ENCODE results near the gene ANKRD11.
"Not testable (repeated sequence)": the region's sequence is repeated elsewhere in the genome, so short reads cannot be mapped to it uniquely, and the experiment has no call there.

Gene ANKRD11

GRCh38 chr16:89334050-89334449 lies 156.3 kb downstream of the ANKRD11 start:
- DNase-seq (ENCODE audit: low read depth in 4 of 4, low spot score in 1 of 4), result no peak

- not testable (repeated sequence) for DNase-seq (ENCODE audit: low read depth in 4 of 4, low spot score in 1 of 4)
Measured at GRCh38 chr16:89333401-89334001, 156.9 kb downstream of the ANKRD11 start.

DNA sequence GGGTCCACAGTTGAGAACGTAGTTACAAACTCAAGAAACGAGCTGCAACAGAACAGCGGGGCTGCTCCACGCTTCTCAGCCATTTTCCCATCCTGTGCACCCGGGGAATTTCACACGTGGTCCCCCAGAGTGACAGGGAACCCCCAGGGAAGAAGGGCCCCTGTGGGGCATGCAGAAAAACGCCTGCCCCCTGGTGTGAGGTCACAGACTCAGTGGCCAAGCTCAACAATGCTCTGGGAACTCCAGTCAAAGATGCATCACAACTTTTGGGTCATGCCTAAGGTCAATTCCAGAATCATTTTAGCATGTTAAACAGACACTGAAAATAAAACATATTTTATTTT lies 157.5 kb downstream of the ANKRD11 start:
- DNase-seq (ENCODE audit: low read depth in 4 of 4, low spot score in 1 of 4), result no peak

- DNase-seq (ENCODE audit: low read depth in 4 of 4, low spot score in 1 of 4), result no peak
Measured at GRCh38 chr16:89332243-89332901, 158.0 kb downstream of the ANKRD11 start.

- no peak for DNase-seq (ENCODE audit: low read depth in 4 of 4, low spot score in 1 of 4)
Measured at GRCh38 chr16:89331371-89332109, 158.8 kb downstream of the ANKRD11 start.

DNA sequence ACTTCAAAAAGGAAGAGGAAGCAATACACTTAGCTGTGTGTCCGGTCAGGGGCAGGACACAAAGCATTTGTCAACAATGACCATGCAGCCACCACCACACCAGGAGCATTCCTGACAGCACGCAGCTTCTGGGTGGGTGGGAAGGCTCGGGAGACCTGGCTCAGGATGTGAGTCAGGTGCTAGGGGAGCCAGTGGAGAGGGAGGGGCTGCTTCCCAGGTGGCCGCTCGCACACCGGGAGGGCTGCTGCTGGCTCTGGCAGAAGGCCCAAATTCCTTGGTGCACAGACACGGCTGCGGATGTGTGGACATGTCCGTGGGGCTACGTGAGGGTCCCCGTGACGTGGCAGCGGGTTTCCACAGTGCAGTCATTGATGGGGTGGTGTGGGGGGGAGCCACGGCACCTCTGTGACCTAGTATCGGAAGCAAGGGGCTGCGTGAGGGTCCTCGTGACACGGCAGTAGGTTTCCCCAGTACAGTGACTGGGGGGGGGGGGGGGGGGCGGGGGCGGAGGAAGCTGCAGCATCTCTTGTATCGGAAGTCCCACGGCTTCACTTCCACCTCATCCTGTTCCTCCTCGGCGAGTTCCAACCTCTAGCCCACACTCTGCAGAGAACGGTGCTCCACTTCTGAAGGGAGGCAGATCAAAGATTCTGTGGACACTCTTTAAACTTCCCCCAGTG lies 160.0 kb downstream of the ANKRD11 start:
- DNase-seq (ENCODE audit: low read depth in 4 of 4, low spot score in 1 of 4), result no peak

DNA sequence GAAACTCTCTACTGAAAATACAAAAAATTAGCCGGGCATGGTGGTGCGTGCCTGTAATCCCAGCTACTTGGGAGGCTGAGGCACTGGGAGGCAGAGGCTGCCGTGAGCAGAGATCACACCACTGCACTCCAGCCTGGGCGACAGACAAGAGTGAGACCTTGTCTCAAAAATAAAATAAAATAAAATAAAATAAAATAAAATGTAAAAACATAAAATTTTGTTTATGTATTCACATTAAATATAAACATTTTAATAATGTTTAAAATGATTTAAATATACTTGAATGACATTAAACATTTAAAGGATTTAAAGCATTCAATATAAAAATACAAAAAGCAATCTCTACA lies 160.6 kb downstream of the ANKRD11 start:
- DNase-seq (ENCODE audit: low read depth in 4 of 4, low spot score in 1 of 4), result not testable (repeated sequence)

- DNase-seq (ENCODE audit: low read depth in 4 of 4, low spot score in 1 of 4), result not testable (repeated sequence)
Measured at GRCh38 chr16:89328412-89329400, 161.7 kb downstream of the ANKRD11 start.

DNA sequence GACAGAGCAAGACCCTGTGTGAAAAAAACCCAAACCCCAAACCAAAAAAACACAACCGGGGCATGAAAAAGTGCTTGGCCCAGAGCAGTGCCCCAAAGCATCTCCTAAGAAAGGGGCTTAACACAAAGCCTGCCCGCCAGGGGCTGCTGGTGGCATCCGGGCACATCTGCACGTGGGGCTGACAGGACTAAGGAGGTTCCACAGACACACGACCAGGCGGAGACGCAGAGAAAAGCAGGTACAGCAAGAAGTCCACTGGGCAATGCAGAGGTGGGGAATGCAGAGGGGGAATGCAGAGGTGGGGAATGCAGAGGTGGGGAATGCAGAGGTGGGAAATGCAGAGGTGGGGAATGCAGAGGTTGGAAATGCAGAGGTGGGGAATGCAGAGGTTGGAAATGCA lies 163.6 kb downstream of the ANKRD11 start:
- DNase-seq (ENCODE audit: low read depth in 4 of 4, low spot score in 1 of 4), result no peak

GRCh38 chr16:89325861-89326471 lies 164.4 kb downstream of the ANKRD11 start:
- DNase-seq (ENCODE audit: low read depth in 4 of 4, low spot score in 1 of 4), result no peak

DNA sequence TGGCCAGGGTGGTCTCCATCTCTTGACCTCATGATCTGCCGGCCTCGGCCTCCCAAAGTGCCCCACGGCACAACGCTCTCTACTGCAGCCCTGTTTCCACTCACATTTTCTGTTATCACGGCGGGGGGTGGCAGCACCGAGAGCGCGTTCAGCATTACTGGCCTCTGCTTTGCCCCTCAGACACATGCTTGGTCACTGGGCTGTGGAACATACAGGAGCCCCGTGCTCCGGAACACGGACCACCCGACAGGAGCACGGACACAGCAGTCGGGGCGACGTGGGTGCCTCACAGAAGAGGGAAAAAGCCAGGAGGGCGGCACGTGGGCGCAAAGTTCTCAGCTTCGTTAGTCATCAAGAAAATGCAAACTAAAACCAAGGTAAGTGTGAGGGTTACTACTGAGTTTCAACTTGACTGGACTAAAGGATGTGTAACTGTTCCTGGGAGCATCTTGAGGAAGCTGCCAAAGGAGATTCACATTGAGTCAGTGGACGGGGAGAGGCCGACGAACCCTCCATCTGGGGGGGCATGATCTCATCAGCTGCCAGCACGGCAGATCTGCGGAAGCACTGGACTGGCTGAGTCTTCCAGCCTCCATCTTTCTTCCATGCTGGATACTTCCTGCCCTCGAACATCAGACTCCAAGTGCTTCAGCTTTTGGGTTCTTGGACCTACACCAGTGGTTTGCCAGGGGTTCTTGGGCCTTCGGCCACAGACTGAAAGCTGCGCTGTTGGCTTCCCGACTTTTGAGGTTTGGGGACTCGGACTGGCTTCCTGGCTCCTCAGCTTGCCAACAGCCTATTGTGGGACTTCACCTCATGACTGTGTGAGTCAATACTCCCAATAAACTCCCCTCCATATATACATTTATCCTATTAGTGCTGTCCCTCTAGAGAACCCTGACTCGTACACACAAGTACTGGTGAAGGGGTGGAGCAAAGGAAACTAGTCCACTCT lies 166.0 kb downstream of the ANKRD11 start:
- peak; percentile 41 to 71 (median 50) for DNase-seq (ENCODE audit: low read depth in 4 of 4, low spot score in 1 of 4)

DNA sequence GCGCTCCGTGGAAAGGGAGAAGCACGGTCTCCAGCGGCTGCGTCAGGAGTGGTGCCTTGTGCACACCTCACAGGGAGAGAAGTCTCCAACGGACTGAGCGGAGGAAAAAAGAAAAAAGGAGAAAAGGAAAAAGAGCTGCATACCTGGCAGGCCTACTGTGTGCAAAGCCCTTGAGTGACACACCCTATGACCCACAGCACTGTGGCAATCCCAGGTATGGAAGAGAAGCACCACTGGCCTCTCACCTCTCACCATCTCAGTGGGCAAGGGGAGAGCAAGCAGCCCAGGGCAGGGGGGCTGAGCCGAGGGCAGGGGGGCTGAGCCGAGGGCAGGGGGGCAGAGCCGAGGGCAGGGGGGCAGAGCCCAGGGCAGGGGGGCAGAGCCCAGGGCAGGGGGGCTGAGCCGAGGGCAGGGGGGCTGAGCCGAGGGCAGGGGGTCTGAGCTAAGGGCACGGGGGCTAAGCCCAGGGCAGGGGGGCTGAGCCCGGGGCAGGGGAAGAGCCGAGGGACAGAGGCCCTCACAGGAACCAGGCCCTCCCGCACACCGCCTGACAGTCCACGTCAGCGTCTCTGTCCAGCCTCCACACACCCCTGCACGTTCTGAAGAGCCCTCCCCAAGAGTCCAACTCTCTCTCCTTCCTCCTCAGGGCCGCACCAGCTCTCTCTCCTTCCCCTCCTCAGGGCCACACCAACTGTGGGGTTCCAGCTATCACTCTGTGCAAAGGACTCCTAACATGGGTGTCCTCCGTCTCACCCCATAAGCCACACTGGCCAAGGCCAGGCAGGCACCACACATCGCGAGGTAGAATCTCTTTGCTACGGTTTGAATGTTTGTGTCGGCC lies 167.0 kb downstream of the ANKRD11 start:
- DNase-seq (ENCODE audit: low read depth in 4 of 4, low spot score in 1 of 4), result no peak

GRCh38 chr16:89322321-89323119 lies 167.8 kb downstream of the ANKRD11 start:
- DNase-seq (ENCODE audit: low read depth in 4 of 4, low spot score in 1 of 4), result no peak

GRCh38 chr16:89320782-89321501 lies 169.4 kb downstream of the ANKRD11 start:
- no peak for DNase-seq (ENCODE audit: low read depth in 4 of 4, low spot score in 1 of 4)

DNA sequence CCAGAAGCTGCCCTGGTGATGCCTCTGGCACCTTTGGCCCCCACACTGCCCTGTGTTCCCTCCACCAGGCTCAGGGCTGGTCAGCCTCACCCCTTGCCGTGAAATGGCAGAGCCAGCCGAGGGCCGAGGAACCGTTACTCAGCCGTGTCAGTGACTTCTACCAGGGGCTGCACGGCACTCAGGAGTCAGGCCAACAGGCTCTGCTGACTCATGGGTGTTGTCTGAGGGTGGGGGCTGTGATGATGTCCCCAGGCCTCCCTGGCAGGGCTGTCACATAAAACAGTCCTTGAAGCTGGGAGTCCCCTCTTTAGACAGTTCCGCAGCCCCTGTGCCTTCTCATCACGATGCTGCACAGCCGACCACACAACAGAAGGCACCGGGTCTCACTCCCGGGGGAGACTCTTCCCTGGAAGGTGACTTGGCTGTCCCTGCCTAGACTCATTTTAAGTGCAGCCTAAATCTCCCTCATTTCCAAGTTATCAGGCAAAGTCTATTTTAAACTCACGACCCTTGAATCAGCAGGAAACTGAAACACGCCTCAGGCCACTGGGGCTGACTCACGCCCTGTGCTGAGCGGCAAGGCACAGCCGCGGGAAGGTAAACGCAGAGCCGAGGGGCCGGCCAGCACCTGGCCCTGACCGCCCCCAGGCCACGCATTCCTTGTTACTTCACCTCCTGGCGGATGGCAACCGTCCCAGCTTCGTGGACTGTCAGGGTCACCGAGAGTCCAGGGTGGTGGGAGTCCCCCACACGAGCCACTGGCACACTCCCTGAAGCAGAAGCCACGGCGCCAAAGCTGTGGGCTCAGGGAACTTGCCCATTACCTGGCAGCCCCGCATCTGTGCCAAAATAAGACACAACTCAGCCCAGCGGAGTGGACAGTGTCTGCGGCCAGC lies 170.2 kb downstream of the ANKRD11 start:
- no peak for DNase-seq (ENCODE audit: low read depth in 4 of 4, low spot score in 1 of 4)

- no peak for DNase-seq (ENCODE audit: low read depth in 4 of 4, low spot score in 1 of 4)
Measured at GRCh38 chr16:89319631-89319885, 170.8 kb downstream of the ANKRD11 start.

Measured in stimulated activated CD4-positive, alpha-beta T cell treated with anti-CD3 and anti-CD28 coated beads, Interleukin-1b, Interleukin-23, amount 100 ng/mL, for 24 hours (primary cell).